ENCODE measurements around the gene GRN. TPM values are rescaled to one million over a fixed set of nuclear protein-coding genes. Genes with fewer than 3 reads are reported as not detected.

The GRN gene
- 238 and 353 TPM in 2 replicates for total RNA-seq

DNA sequence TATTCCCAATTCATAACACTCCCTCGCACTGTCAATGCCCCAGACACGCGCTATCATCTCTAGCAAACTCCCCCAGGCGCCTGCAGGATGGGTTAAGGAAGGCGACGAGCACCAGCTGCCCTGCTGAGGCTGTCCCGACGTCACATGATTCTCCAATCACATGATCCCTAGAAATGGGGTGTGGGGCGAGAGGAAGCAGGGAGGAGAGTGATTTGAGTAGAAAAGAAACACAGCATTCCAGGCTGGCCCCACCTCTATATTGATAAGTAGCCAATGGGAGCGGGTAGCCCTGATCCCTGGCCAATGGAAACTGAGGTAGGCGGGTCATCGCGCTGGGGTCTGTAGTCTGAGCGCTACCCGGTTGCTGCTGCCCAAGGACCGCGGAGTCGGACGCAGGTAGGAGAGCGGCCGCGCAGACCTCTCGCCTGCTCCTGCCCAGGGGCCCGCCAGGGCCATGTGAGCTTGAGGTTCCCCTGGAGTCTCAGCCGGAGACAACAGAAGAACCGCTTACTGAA is at the start of gene GRN:
GRN (plus strand) TSS at position 364 of the 515 bp plus-strand sequence. CDS start 3,863 bp downstream, outside the sequence.

GRCh38 chr17:44308320-44308818 is 36.7 kb upstream of the GRN start, which contains the start of gene RUNDC3A:
Gene RUNDC3A (plus strand): TSS chr17:44308601. CDS start chr17:44308833, 232 bp downstream.

GRCh38 chr17:44324571-44325275 is 20.4 kb upstream of the GRN start, which contains the start of gene SLC25A39:
Gene SLC25A39 (minus strand): TSS chr17:44324823. CDS start chr17:44323562, 1,261 bp downstream.

DNA sequence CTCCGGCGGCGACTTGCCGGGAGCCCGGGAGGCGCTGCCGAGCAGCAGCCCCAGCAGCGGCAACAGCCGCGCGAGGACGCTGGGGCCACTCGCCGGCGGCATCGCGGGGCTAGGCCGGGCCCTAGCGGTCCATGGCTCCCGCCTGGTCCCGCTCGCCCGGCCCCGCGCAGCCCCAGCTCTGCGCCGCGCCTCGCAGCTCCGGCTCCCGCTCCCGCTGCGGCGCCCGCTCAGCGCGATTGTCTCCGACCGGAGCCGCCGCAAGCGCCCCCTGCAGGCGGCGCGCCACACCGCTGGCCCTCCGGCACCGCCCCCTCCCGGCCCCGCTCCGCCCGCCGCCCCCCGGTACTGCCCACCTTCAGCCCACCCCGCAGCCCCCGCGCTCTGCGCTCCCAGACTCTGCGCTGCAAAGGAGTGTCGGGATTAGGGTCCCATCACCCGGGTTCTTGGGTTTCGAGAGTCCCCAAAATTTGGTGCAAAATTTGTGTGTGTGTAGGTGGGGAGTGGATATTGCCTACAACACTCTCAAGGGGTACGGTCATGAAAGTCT is 18.6 kb downstream of the GRN start, which contains the start of gene FAM171A2:
FAM171A2 (minus strand) TSS at position 241 of the 547 bp plus-strand sequence; CDS start at position 102, 139 bp downstream.

GRCh38 chr17:44389281-44389680 is 44.2 kb downstream of the GRN start, which contains the start of gene ITGA2B:
Gene ITGA2B (minus strand): TSS chr17:44389649. CDS start chr17:44389473, 176 bp downstream.

Other genes with a start within 250 kb of the GRN start
- gene HDAC5, start 221.7 kb upstream of the GRN start, total RNA-seq: 19.9 and 23.4 TPM in 2 replicates
- gene HROB, start 203.4 kb upstream of the GRN start, total RNA-seq: 1.0 and 1.5 TPM in 2 replicates
- not detected in 2 replicates for gene ASB16, start 174.6 kb upstream of the GRN start, total RNA-seq
- 22.6 and 26.0 TPM in 2 replicates for gene TMUB2, start 158.3 kb upstream of the GRN start, total RNA-seq
- gene ATXN7L3, start 145.4 kb upstream of the GRN start, total RNA-seq: 32.9 and 38.3 TPM in 2 replicates
- gene UBTF, start 125.6 kb upstream of the GRN start, total RNA-seq: 47.6 and 55.3 TPM in 2 replicates
- not detected in 2 replicates for gene SLC4A1, start 77.2 kb upstream of the GRN start, total RNA-seq
- gene RUNDC3A, start 36.7 kb upstream of the GRN start, total RNA-seq: 0.47 and 0.54 TPM in 2 replicates
- 66.9 and 81.9 TPM in 2 replicates for gene SLC25A39, start 20.5 kb upstream of the GRN start, total RNA-seq
- gene FAM171A2, start 18.6 kb downstream of the GRN start, total RNA-seq: 4.6 and 9.5 TPM in 2 replicates
- 0.18 and 0.28 TPM in 2 replicates for gene ITGA2B, start 44.3 kb downstream of the GRN start, total RNA-seq
- 12.1 and 14.3 TPM in 2 replicates for gene GPATCH8, start 158.1 kb downstream of the GRN start, total RNA-seq
- 0.54 and 1.7 TPM in 2 replicates for gene FZD2, start 212.2 kb downstream of the GRN start, total RNA-seq